LNCaP clone FGC (cell line): ENCODE results near the gene SPINK13.
"Not testable (repeated sequence)": the region's sequence is repeated elsewhere in the genome, so short reads cannot be mapped to it uniquely, and the experiment has no call there.

ENCODE experiments used
- DNase-seq: peaks from one replicate; pipeline ENCODE4 v3.0.0-alpha.2; 2011; ENCODE audit warnings: low read depth
- H3K4me3 ChIP-seq: 2 replicates; pipeline ENCODE4 v1.5.1; 2011; ENCODE audit warnings: mild to moderate bottlenecking, low read depth, low read length, control low read depth
- TF ChIP-seq, protein P1 (sequence below): IDR thresholded peaks from 2 replicates; pipeline ENCODE4 v1.5.1; 2012; ENCODE audit warnings: mild to moderate bottlenecking; ENCODE audit not compliant: control insufficient read depth, insufficient read depth; ENCODE audit errors: extremely low read depth

Gene SPINK13

GRCh38 chr5:148312153-148312552 is 43.6 kb downstream of the SPINK13 start, which contains the start of gene SPINK7:
SPINK7 (plus strand) TSS chr5:148312423; CDS start chr5:148312484, 61 bp downstream.
- no peak for DNase-seq
- TF ChIP-seq, protein P1, sequence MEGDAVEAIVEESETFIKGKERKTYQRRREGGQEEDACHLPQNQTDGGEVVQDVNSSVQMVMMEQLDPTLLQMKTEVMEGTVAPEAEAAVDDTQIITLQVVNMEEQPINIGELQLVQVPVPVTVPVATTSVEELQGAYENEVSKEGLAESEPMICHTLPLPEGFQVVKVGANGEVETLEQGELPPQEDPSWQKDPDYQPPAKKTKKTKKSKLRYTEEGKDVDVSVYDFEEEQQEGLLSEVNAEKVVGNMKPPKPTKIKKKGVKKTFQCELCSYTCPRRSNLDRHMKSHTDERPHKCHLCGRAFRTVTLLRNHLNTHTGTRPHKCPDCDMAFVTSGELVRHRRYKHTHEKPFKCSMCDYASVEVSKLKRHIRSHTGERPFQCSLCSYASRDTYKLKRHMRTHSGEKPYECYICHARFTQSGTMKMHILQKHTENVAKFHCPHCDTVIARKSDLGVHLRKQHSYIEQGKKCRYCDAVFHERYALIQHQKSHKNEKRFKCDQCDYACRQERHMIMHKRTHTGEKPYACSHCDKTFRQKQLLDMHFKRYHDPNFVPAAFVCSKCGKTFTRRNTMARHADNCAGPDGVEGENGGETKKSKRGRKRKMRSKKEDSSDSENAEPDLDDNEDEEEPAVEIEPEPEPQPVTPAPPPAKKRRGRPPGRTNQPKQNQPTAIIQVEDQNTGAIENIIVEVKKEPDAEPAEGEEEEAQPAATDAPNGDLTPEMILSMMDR = no peak
- no peak within 1 kb of the TSS for H3K4me3 ChIP-seq

DNA sequence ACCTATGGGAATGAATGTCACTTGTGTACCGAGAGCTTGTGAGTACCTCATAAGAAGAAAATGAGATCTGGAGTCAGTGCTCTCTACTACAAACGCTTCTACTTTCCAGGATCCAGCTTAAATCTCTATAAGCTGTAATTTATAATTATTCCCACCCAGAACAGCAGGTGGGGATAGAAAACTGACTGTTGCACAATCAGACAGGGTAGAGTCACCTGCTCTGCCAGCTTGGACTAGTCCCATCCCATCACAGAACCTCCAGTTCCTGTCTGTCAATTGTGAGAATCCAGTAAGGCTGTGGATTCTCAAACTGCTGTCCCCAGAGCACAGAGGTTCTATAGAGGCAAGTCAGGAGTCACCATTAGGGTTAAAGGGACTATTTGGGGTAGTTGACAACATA is 45.6 kb downstream of the SPINK13 start:
- no peak for DNase-seq
- TF ChIP-seq, protein P1 = no peak
- H3K4me3 ChIP-seq = no peak overlapping the region

GRCh38 chr5:148314731-148315130 is 46.1 kb downstream of the SPINK13 start:
- no peak for DNase-seq
- TF ChIP-seq, protein P1 = no peak
- H3K4me3 ChIP-seq = no peak overlapping the region

DNA sequence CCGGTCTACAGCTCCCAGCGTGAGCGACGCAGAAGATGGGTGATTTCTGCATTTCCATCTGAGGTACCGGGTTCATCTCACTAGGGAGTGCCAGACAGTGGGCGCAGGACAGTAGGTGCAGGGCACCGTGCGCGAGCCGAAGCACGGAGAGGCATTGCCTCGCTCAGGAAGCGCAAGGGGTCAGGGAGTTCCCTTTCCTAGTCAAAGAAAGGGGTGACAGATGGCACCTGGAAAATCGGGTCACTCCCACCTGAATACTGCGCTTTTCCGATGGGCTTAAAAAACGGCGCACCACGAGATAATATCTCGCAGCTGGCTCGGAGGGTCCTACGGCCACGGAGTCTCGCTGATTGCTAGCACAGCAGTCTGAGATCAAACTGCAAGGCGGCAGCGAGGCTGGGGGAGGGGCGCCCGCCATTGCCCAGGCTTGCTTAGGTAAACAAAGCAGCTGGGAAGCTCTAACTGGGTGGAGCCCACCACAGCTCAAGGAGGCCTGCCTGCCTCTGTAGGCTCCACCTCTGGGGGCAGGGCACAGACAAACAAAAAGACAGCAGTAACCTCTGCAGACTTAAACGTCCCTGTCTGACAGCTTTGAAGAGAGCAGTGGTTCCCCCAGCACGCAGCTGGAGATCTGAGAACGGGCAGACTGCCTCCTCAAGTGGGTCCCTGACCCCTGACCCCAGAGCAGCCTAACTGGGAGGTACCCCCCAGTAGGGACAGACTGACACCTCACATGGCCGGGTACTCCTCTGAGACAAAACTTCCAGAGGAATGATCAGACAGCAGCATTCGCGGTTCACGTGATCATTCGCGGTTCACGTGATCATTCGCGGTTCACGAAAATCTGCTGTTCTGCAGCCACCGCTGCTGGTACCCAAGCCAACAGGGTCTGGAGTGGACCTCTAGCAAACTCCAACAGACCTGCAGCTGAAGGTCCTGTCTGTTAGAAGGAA is 51.7 kb downstream of the SPINK13 start:
- H3K4me3 ChIP-seq, DNase-seq: not testable (repeated sequence)

- TF ChIP-seq, protein P1 = no peak
- no peak overlapping the region for H3K4me3 ChIP-seq
- no peak for DNase-seq
Observed at GRCh38 chr5:148333262-148333849, 64.8 kb downstream of the SPINK13 start.

DNA sequence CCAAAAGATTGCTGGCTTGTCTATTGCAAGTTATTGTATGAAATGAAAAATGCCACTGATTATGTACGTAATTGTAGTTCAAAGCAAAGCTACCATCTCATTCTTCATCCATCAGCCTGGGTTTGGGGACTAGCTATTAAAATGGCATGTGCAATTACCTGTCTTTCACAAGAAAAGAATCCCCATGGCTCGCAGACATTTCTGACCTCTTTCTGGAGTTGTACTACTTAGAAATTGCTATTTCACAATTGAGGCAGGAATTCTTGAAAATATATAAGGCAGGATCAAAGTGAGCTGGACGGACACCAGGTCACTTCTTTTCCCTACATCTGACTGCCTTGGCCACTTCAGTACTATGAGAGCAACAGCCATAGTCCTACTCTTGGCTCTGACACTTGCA is 66.7 kb downstream of the SPINK13 start, which contains the start of gene SPINK9:
TSS of gene SPINK9 (plus strand) at position 301 of the 400 bp plus-strand sequence. CDS start at position 356, 55 bp downstream.
- TF ChIP-seq, protein P1 = no peak
- no peak for DNase-seq
- no peak within 1 kb of the TSS for H3K4me3 ChIP-seq
